ENCODE measurements around the gene LYRM7.

DNA sequence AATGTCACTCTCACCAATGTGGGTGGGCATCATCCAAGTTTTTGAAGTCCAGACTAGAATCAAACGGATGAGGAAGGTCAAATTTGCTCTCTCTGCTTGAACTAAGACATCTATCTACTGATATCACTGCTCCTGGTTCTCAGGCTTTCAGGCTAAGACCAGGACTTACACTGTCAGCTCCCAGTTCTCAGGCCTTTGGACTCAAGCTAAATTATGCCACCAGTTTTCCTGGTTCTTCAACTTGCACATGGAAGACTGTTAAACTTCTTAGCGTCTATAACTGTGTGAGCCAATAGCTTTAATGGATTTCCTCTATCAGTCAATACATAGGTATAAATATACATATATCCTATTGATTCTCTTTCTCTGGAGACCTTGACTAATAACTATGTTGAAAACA is 35.3 kb downstream of the LYRM7 start:
- TF ChIP-seq POLR2A (IDR thresholded peaks at IDR 0.05; ENCODE audit: low read depth) (no peak), EP300 (IDR thresholded peaks at IDR 0.05) (no peak), POLR2AphosphoS5 (IDR thresholded peaks at IDR 0.05) (no peak)
- TF ChIP-seq, protein P1, sequence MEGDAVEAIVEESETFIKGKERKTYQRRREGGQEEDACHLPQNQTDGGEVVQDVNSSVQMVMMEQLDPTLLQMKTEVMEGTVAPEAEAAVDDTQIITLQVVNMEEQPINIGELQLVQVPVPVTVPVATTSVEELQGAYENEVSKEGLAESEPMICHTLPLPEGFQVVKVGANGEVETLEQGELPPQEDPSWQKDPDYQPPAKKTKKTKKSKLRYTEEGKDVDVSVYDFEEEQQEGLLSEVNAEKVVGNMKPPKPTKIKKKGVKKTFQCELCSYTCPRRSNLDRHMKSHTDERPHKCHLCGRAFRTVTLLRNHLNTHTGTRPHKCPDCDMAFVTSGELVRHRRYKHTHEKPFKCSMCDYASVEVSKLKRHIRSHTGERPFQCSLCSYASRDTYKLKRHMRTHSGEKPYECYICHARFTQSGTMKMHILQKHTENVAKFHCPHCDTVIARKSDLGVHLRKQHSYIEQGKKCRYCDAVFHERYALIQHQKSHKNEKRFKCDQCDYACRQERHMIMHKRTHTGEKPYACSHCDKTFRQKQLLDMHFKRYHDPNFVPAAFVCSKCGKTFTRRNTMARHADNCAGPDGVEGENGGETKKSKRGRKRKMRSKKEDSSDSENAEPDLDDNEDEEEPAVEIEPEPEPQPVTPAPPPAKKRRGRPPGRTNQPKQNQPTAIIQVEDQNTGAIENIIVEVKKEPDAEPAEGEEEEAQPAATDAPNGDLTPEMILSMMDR (IDR thresholded peaks at IDR 0.05), result no peak

Measured in esophagus muscularis mucosa (tissue), 4 donors.